ENCODE results near the gene WASHC2A.
"Not testable (repeated sequence)": the region's sequence is repeated elsewhere in the genome, so short reads cannot be mapped to it uniquely, and the experiment has no call there.

Gene WASHC2A

GRCh38 chr10:50145575-50145974, 77.8 kb downstream of the WASHC2A start:
- not testable (repeated sequence) for DNase-seq (ENCODE audit: low read depth)

GRCh38 chr10:50152792-50153272, 85.1 kb downstream of the WASHC2A start:
- no peak for DNase-seq (ENCODE audit: low read depth)

- not testable (repeated sequence) for DNase-seq (ENCODE audit: low read depth)
These were observed 90.1 kb downstream of the WASHC2A start for GRCh38 chr10:50157868-50158267.

- not testable (repeated sequence) for DNase-seq (ENCODE audit: low read depth)
These were observed 92.1 kb downstream of the WASHC2A start for GRCh38 chr10:50159856-50160255.

GRCh38 chr10:50165038-50165437, 97.3 kb downstream of the WASHC2A start:
- DNase-seq (ENCODE audit: low read depth) = not testable (repeated sequence)

- not testable (repeated sequence) for DNase-seq (ENCODE audit: low read depth)
These were observed 100.1 kb downstream of the WASHC2A start for GRCh38 chr10:50167833-50168232.

- not testable (repeated sequence) for DNase-seq (ENCODE audit: low read depth)
These were observed 101.8 kb downstream of the WASHC2A start for GRCh38 chr10:50169506-50169905.

GRCh38 chr10:50174788-50175525, 107.2 kb downstream of the WASHC2A start:
- DNase-seq (ENCODE audit: low read depth) = not testable (repeated sequence)

All from activated T-cell treated with anti-CD3 and anti-CD28 coated beads for 1 hour (primary cell).